ENCODE data around the gene ZWILCH.

GRCh38 chr15:66586155-66586976 lies 81.2 kb downstream of the ZWILCH start:
- TF ChIP-seq EZH2 (IDR thresholded peaks at IDR 0.05; ENCODE audit: insufficient read depth, poor library complexity, severe bottlenecking) (no peak), EZH2phosphoT487 (IDR thresholded peaks at IDR 0.05; ENCODE audit: insufficient read depth, low read depth) (no peak)
